Measurements from ENCODE around the gene PYROXD2.

DNA sequence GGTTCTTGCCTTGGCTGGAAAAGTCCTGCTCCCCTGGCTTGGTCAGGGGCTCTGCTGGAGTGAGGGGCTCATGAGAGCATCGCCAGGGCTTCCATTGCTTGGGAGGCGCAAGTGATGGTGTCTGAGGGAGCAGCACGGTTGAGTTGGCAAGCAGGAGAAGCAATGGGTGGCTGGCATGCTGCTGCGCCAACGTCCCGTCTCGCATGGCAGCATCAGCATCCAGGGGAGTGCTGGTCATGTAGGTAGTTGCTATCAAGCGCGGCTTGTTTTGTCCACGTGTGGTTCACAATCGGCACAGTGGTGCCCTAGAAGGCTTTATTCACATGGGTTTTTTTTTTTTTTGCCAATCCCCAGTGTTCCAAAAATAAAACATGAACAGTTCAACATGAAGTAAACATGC, 3.8 kb downstream of the PYROXD2 start:
- TF ChIP-seq GATA3 (IDR thresholded peaks at IDR 0.05; ENCODE audit: low read depth, low read length) (no peak), GATA2 (IDR thresholded peaks at IDR 0.05; ENCODE audit: low read depth, low read length) (no peak)
